Measurements from ENCODE around the gene SLC47A1.
A peak's percentile ranks its signal among the peaks of the same experiment; 100 is the strongest.
"Not testable (repeated sequence)": the region's sequence is repeated elsewhere in the genome, so short reads cannot be mapped to it uniquely, and the experiment has no call there.

Gene SLC47A1

GRCh38 chr17:19497624-19498023 is 36.0 kb upstream of the SLC47A1 start:
- no peak for FAIRE-seq
- TF ChIP-seq POLR2AphosphoS5 (IDR thresholded peaks at IDR 0.05; ENCODE audit: low read depth, low read length), result no peak
- no peak for TF ChIP-seq SPI1 (IDR thresholded peaks at IDR 0.05; ENCODE audit: low read depth, low read length)
- TF ChIP-seq TAF1 (IDR thresholded peaks at IDR 0.05; ENCODE audit: low read depth, low read length), result no peak
- no peak for TF ChIP-seq PAX5 (IDR thresholded peaks at IDR 0.05; ENCODE audit: insufficient read depth, low read length, severe bottlenecking)
- no peak for TF ChIP-seq POU2F2 (IDR thresholded peaks at IDR 0.05; ENCODE audit: low read depth, low read length)
- TF ChIP-seq POLR2A (IDR thresholded peaks at IDR 0.05; ENCODE audit: low read depth, low read length), result no peak
- DNase-seq (ENCODE audit: insufficient read length, low spot score), result no peak

DNA sequence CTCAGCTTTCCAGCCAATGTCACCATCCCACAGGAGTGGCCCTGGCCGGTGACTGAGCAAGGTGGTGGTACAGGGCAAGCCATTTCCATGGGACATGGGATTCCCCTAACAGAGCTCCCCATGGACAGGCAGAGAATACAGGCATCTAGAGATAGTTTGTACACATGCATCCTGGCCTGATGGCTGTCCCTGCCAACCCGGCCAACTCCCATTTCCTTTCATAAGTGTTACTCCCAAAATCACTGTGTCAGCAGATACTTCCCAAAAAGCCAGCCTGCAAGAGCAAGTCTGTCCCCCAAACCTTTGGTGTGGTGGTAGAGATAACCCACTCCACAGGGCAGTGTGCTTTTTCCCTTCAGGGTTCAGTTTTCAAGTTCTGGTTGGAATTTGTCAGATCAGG is 32.4 kb upstream of the SLC47A1 start:
- no peak for FAIRE-seq
- no peak for TF ChIP-seq POU2F2 (IDR thresholded peaks at IDR 0.05; ENCODE audit: low read depth, low read length)
- no peak for DNase-seq (ENCODE audit: insufficient read length, low spot score)

- TF ChIP-seq POLR2A (IDR thresholded peaks at IDR 0.05; ENCODE audit: low read depth, low read length) (no peak), SPI1 (IDR thresholded peaks at IDR 0.05; ENCODE audit: low read depth, low read length) (no peak), POU2F2 (IDR thresholded peaks at IDR 0.05; ENCODE audit: low read depth, low read length) (no peak), PAX5 (IDR thresholded peaks at IDR 0.05; ENCODE audit: insufficient read depth, low read length, severe bottlenecking) (no peak), POLR2AphosphoS5 (IDR thresholded peaks at IDR 0.05; ENCODE audit: low read depth, low read length) (no peak), TAF1 (IDR thresholded peaks at IDR 0.05; ENCODE audit: low read depth, low read length) (no peak)
- no peak for DNase-seq (ENCODE audit: insufficient read length, low spot score)
- FAIRE-seq, result no peak
Observed at GRCh38 chr17:19502517-19502916, 31.1 kb upstream of the SLC47A1 start.

- FAIRE-seq; DNase-seq (ENCODE audit: insufficient read length, low spot score): not testable (repeated sequence)
Observed at GRCh38 chr17:19505561-19505960, 28.1 kb upstream of the SLC47A1 start.

DNA sequence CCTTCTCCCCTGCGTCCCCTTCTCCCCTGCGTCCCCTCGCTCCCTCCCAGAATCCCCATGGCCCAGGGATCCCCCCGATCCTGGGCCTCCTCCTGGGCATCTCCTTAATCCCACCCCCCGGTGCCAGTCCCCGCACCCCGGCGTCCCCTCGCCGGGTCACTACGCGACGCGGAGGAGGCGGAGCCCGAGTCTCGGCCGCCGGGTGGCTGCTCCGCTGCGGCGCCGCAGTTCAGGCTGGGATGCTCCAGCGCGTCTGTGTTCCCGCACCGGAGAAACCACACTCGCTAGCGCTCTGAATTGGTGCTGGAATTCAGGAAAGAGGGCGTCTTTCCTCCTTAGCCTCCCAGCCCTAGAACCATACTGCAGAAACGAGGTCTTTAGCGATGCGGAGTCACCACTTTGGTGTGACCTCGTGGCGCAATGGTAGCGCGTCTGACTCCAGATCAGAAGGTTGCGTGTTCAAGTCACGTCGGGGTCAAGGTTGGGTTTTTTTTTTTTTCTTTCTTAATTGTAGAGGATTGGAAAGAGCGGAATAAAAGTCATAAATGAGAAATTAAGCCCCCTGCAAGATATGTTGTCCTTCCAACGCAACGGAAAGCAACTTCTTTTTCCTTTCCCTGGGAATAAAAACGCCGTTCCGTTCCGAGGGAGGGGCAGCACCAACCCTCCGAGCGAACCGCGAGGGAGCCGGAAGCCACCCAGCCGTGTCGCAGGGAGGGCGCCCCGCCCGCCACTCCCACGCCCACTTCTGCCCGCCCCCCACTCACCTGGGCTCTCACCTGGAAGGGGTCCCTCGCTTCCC is 25.7 kb upstream of the SLC47A1 start:
- DNase-seq (ENCODE audit: insufficient read length, low spot score) (peak; percentile 75), FAIRE-seq (peak; percentile 95)
- TF ChIP-seq POLR2A (IDR thresholded peaks at IDR 0.05; ENCODE audit: low read depth, low read length) (no peak), POLR2AphosphoS5 (IDR thresholded peaks at IDR 0.05; ENCODE audit: low read depth, low read length) (no peak), SPI1 (IDR thresholded peaks at IDR 0.05; ENCODE audit: low read depth, low read length) (no peak), PAX5 (IDR thresholded peaks at IDR 0.05; ENCODE audit: insufficient read depth, low read length, severe bottlenecking) (peak; percentile 58), POU2F2 (IDR thresholded peaks at IDR 0.05; ENCODE audit: low read depth, low read length) (no peak), TAF1 (IDR thresholded peaks at IDR 0.05; ENCODE audit: low read depth, low read length) (no peak)

- TF ChIP-seq PAX5 (IDR thresholded peaks at IDR 0.05; ENCODE audit: insufficient read depth, low read length, severe bottlenecking) (no peak), POLR2A (IDR thresholded peaks at IDR 0.05; ENCODE audit: low read depth, low read length) (no peak), SPI1 (IDR thresholded peaks at IDR 0.05; ENCODE audit: low read depth, low read length) (no peak), TAF1 (IDR thresholded peaks at IDR 0.05; ENCODE audit: low read depth, low read length) (no peak), POU2F2 (IDR thresholded peaks at IDR 0.05; ENCODE audit: low read depth, low read length) (no peak)
- FAIRE-seq (no peak), DNase-seq (ENCODE audit: insufficient read length, low spot score) (no peak)
Observed at GRCh38 chr17:19508577-19508867, 25.1 kb upstream of the SLC47A1 start.

- DNase-seq (ENCODE audit: insufficient read length, low spot score); FAIRE-seq: not testable (repeated sequence)
Observed at GRCh38 chr17:19509281-19509852, 24.3 kb upstream of the SLC47A1 start.

DNA sequence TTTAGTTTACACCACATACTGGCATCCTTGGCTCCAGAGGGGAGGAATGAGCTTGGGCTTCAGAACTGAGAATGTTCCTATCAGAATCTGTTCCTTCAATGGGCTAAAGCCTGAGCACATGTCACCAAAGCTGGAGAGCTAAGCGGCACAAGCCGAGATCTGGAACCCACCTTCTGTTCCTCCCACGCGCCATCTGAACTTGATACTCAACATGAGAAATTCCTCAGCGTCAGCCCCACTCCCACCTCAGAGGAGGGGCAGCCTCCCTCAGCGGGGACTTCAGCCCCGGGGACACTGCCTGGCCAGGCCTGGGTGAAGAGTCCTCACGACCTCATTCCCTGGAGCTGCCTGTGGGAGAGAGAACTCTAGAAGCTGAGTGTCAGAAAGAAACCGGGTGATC is 22.8 kb upstream of the SLC47A1 start:
- no peak for FAIRE-seq
- no peak for TF ChIP-seq POU2F2 (IDR thresholded peaks at IDR 0.05; ENCODE audit: low read depth, low read length)
- no peak for TF ChIP-seq POLR2A (IDR thresholded peaks at IDR 0.05; ENCODE audit: low read depth, low read length)
- no peak for DNase-seq (ENCODE audit: insufficient read length, low spot score)

DNA sequence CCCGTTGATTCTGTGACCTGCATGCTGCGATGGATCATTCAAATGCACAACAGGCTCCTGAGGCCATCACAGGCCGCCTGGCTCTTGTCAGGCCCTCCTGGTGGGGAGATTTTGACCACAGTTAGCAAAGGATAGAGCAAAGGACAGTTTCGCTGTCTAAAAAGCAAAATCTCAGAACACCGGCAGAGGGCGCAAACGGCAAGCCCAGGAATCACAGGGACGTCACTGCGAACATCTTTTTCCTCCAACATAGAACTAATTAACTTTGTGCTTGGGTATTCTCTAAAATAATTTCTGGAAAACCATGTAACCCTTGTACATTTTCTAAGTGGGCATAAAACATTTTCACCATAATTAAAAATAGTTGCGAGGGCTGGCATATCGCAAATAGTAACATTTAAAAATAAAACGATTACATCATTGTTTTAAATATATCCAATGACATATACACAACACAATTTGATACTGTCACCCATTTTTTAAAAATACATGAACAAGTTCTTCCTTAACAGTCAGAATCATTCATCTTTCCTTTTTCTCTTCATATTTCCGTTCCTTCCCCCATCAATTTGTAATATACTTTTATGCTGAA is 19.7 kb upstream of the SLC47A1 start:
- FAIRE-seq (peak; percentile 92), DNase-seq (ENCODE audit: insufficient read length, low spot score) (no peak)
- no peak for TF ChIP-seq PAX5 (IDR thresholded peaks at IDR 0.05; ENCODE audit: insufficient read depth, low read length, severe bottlenecking)
- no peak for TF ChIP-seq SPI1 (IDR thresholded peaks at IDR 0.05; ENCODE audit: low read depth, low read length)
- TF ChIP-seq TAF1 (IDR thresholded peaks at IDR 0.05; ENCODE audit: low read depth, low read length), result no peak
- TF ChIP-seq POLR2A (IDR thresholded peaks at IDR 0.05; ENCODE audit: low read depth, low read length), result no peak
- no peak for TF ChIP-seq POU2F2 (IDR thresholded peaks at IDR 0.05; ENCODE audit: low read depth, low read length)
- no peak for TF ChIP-seq POLR2AphosphoS5 (IDR thresholded peaks at IDR 0.05; ENCODE audit: low read depth, low read length)

DNA sequence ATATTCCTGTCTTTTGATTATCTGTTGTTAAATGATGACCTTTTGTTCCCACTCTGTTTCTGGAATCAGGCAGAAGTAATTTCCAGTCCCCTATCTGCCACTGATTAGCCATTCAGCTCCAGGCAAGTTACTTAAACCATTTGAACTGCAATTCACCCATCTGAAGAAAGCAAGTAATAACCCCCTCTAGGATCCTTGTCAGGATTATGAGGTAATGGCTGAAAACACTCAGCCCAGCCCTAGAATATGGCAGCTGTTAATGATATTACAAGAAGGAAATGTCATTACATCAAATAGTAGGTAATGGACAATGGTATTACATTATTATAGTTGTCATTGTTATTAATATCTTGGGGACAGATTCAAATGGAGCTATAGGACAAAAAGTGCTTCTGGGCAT is 16.0 kb upstream of the SLC47A1 start:
- DNase-seq (ENCODE audit: insufficient read length, low spot score) (no peak), FAIRE-seq (no peak)
- TF ChIP-seq PAX5 (IDR thresholded peaks at IDR 0.05; ENCODE audit: insufficient read depth, low read length, severe bottlenecking) (no peak), POLR2A (IDR thresholded peaks at IDR 0.05; ENCODE audit: low read depth, low read length) (no peak), POU2F2 (IDR thresholded peaks at IDR 0.05; ENCODE audit: low read depth, low read length) (no peak), SPI1 (IDR thresholded peaks at IDR 0.05; ENCODE audit: low read depth, low read length) (no peak), POLR2AphosphoS5 (IDR thresholded peaks at IDR 0.05; ENCODE audit: low read depth, low read length) (no peak), TAF1 (IDR thresholded peaks at IDR 0.05; ENCODE audit: low read depth, low read length) (no peak)

DNA sequence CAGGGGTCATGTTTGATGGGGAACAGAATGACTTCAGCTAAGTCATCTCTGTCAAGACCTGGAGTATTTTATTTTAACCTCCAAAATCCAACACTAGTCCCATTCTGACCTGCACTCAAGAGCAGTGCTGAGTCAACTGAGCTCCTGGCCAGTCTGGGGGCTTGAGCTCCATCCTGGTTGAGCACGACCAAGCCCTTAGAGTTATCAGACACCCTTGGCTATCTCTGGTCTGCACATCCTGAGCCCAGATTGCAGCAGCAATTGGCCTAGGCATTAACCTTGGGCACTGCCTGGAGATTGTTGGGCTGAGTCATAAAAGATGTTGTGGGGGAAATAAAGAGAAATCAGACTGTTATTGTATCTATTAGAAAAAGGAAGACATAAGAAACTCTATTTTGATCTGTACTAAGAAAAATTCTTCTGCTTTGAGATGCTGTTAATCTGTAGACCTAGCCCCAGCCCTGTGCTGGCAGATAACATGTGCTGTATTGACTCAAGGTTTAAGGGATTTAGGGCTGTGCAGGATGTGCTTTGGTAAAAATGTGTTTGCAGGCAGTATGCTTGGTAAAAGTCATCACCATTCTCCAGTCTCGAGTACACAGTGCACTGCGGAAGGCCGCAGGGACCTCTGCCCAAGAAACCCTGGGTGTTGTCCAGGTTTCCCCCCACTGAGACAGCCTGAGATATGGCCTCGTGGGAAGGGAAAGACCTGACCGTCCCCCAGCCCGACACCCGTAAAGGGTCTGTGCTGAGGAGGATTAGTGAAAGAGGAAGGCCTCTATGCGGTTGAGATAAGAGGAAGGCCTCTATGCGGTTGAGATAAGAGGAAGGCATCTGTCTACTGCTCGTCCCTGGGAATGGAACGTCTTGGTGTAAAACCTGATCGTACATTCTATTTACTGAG is 14.0 kb upstream of the SLC47A1 start:
- not testable (repeated sequence) for DNase-seq (ENCODE audit: insufficient read length, low spot score); FAIRE-seq
